HG03520 (cell line): ENCODE data around the gene KLF16.

Experiments
- ATAC-seq: cut with Tn5 transposase; IDR thresholded peaks from one replicate; pipeline ENCODE4 v1.9.1; 2021; ENCODE audit warnings: mild to moderate bottlenecking, moderate library complexity; ENCODE audit not compliant: unreplicated experiment

KLF16 gene

DNA sequence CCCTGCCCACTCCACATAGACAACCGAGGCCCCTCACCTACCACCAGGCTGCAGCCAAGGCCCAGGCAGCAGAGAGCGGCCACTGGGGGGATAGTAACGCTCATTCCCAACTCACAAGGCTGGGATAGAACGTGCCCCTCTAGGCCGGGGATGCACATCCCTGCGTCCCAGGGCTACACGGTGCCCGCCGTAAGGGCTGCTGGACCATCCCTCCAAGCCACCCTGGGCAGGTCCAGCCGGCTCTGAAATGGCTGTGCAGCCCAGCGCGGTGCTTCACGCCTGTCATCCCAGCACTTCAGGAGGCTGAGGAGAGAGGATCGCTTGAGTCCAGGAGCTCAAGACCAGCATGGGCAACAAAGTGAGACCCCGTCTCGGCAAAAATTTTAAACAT is 18.3 kb downstream of the KLF16 start:
- no peak for ATAC-seq

GRCh38 chr19:1844513-1845124 is 18.8 kb downstream of the KLF16 start:
- no peak for ATAC-seq

DNA sequence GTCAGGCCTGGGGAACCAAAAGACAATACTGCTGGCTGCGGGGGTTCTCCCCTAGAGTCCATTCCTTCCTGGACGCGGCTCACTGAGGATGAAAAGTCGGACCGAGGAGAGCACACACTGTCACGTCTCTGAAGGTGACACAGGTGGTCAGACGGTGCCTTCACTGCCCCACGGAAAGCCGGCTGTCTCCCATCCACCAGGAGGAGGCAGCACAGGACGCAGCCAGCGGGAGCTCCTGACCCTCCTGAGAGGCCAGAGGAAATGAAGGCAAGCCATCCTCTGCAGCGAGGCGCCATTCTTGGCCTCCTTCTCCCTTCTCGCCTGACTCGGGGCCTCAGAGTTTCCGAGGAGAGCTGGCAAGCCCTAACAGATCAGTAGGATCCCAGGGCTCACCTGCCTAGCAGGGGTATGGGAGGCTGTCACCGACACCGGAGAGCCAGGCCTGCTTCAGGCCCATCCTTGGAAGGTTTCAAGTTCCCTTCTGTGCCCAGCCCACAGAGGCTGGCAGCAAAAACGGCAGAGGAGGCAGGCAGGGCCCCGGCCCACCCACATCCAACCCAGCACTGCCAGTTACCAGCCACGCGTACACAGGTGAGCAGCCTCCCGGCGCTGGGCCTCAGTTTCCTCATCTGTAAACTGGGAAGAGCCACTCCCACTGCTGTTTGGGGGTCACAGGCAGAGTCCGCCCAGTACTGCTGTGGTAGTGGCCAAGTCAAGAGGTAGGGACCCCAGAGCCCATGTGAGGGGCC is 19.6 kb downstream of the KLF16 start:
- no peak for ATAC-seq

DNA sequence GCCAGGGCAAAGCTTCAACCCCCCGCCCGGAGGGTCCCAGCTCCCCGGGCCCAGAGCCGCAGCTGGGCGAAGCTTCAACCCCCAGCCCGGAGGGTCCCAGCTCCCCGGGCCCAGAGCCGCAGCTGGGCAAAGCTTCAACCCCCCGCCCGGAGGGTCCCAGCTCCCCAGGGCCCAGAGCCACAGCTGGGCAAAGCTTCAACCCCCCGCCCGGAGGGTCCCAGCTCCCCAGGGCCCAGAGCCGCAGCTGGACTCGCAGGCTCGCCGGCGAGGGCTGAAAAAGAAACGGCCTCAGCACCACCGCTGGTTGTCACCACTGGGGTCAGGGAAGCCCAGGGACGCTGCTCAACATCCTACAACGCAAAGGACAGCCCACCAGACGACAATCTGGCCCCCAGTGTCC is 20.3 kb downstream of the KLF16 start:
- ATAC-seq: no peak

- ATAC-seq: no peak
Measured at GRCh38 chr19:1841209-1841924, 22.0 kb downstream of the KLF16 start.

- ATAC-seq: no peak
Measured at GRCh38 chr19:1840541-1841115, 22.8 kb downstream of the KLF16 start.

- ATAC-seq: no peak
Measured at GRCh38 chr19:1839658-1840540, 23.5 kb downstream of the KLF16 start.

GRCh38 chr19:1837625-1838105 is 25.7 kb downstream of the KLF16 start:
- no peak for ATAC-seq

DNA sequence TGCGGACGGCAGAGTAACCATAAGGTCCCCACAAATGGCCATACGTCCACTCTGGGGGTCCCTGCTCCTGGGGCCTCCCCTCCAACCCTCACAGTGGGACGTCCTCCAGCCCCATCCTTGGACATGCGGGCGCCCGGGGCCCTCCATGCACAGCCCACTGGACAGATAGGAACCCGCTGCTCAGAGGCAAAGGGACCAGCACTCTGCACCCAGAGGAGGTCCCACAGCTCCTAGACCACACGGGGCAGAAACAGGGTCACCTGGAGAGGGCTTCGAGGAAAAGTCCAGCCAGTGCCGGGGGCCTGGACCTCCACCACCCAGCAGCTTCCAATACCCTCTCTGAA is 26.2 kb downstream of the KLF16 start:
- no peak for ATAC-seq

DNA sequence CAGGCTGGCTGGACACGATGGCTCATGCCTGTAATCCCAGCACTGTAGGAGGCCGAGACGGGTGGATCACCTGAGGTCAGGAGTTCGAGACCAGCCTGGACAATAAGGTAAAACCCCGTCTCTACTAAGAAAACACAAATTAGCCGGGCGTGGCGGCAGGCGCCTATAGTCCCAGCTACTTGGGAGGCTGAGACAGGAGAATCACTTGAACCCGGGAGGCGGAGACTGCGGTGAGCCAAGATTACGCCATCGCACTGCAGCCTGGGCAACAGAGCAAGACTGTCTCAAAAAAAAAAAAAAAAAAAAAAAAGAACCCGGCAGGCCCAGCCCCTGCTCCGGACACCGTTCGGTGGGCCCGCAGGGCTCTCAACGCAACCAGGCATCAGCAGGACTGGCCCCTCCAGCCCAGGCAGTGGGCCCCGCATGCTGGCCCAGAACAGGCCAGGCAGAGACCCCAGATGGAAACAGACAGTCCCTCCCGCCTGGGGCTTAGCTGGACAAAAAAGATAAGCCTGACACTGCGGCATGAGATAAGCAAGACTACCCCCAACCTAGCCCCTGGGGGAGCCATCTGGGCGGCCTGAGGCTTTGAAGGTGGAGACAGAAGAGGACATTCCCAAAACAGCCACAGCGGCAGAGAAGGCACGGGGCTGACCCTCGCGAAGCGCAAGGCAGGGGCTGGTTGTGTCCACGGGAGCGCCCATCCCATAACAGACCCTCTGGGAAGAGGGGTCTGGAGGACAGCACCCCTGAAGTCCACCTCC is 26.7 kb downstream of the KLF16 start:
- ATAC-seq: no peak

- ATAC-seq: no peak
Measured at GRCh38 chr19:1833540-1833939, 29.8 kb downstream of the KLF16 start.

GRCh38 chr19:1832046-1832663 is 31.2 kb downstream of the KLF16 start:
- no peak for ATAC-seq

DNA sequence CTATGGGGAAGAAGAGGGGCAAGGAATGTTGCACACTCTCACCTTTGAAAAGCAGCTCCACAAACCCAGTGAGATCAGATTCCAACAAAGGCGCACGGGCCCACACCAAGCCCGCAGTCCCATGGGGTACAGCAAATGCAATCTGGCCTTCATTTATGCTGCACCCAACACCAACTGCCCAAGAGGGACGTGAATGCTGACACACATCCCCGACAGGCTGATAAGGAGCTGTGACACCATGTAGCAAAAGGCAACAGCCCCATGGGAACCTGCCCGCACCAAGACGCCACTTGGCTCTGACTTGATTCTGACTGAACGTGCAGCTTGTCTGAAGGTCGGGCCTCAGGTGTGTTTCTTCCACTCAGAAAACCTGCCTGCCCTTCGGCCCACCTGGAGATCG is 32.4 kb downstream of the KLF16 start:
- no peak for ATAC-seq

DNA sequence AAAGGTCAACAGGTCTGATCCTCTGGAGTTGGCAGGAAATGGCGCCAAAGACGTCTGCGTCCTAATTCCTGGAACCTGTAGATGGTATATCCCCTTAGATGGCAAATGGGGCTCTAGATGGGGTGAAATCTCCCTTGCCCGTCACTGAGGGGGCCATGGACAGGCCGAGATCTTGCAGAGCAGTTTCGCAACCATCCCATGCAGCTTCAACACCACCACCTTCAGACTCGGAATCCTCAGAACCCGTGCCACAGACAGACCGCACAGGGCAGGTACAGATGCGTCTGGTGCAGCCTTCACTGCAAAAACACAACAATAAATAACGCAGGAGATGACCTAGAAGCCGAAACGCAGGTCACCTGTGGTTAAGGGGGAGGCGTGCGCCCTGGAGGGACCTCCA is 32.8 kb downstream of the KLF16 start:
- ATAC-seq: no peak

- no peak for ATAC-seq
Measured at GRCh38 chr19:1829958-1830357, 33.4 kb downstream of the KLF16 start.

- no peak for ATAC-seq
Measured at GRCh38 chr19:1828279-1829238, 34.8 kb downstream of the KLF16 start.

- no peak for ATAC-seq
Measured at GRCh38 chr19:1827566-1828278, 35.7 kb downstream of the KLF16 start.
